Measurements from ENCODE around the gene ZNRF3.
"Not testable (repeated sequence)": the region's sequence is repeated elsewhere in the genome, so short reads cannot be mapped to it uniquely, and the experiment has no call there.

DNA sequence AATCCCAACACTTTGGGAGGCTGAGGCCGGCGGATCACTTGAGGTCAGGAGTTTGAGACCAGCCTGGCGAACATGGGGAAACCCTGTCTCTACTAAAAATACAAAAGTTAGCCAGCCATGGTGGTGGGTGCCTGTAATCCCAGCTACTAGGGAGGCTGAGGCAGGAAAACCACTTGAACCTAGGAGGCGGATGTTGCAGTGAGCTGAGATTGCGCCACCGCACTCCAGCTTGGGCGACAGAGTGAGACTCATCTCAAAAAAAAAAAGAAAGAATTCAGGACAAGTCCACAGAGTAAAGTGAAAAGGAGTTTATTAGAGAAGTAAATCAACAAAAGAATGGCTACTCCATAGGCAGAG is 200.2 kb downstream of the ZNRF3 start:
- TF ChIP-seq POLR2AphosphoS5 (IDR thresholded peaks at IDR 0.05; ENCODE audit: low read depth, low read length); RFX5 (IDR thresholded peaks at IDR 0.05; ENCODE audit: low read length); NFIC (IDR thresholded peaks at IDR 0.05; ENCODE audit: borderline replicate concordance); MXI1 (IDR thresholded peaks at IDR 0.05; ENCODE audit: low read depth, low read length): not testable (repeated sequence)
- TF ChIP-seq, protein P1, sequence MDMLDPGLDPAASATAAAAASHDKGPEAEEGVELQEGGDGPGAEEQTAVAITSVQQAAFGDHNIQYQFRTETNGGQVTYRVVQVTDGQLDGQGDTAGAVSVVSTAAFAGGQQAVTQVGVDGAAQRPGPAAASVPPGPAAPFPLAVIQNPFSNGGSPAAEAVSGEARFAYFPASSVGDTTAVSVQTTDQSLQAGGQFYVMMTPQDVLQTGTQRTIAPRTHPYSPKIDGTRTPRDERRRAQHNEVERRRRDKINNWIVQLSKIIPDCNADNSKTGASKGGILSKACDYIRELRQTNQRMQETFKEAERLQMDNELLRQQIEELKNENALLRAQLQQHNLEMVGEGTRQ (IDR thresholded peaks at IDR 0.05; ENCODE audit: borderline replicate concordance, low read depth, low read length), result not testable (repeated sequence)
- TF ChIP-seq, protein P2, sequence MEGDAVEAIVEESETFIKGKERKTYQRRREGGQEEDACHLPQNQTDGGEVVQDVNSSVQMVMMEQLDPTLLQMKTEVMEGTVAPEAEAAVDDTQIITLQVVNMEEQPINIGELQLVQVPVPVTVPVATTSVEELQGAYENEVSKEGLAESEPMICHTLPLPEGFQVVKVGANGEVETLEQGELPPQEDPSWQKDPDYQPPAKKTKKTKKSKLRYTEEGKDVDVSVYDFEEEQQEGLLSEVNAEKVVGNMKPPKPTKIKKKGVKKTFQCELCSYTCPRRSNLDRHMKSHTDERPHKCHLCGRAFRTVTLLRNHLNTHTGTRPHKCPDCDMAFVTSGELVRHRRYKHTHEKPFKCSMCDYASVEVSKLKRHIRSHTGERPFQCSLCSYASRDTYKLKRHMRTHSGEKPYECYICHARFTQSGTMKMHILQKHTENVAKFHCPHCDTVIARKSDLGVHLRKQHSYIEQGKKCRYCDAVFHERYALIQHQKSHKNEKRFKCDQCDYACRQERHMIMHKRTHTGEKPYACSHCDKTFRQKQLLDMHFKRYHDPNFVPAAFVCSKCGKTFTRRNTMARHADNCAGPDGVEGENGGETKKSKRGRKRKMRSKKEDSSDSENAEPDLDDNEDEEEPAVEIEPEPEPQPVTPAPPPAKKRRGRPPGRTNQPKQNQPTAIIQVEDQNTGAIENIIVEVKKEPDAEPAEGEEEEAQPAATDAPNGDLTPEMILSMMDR (IDR thresholded peaks at IDR 0.05), result not testable (repeated sequence)
- TF ChIP-seq, protein P3, sequence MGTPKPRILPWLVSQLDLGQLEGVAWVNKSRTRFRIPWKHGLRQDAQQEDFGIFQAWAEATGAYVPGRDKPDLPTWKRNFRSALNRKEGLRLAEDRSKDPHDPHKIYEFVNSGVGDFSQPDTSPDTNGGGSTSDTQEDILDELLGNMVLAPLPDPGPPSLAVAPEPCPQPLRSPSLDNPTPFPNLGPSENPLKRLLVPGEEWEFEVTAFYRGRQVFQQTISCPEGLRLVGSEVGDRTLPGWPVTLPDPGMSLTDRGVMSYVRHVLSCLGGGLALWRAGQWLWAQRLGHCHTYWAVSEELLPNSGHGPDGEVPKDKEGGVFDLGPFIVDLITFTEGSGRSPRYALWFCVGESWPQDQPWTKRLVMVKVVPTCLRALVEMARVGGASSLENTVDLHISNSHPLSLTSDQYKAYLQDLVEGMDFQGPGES (IDR thresholded peaks at IDR 0.05; ENCODE audit: low read depth, low read length), result not testable (repeated sequence)
- TF ChIP-seq, protein P4, sequence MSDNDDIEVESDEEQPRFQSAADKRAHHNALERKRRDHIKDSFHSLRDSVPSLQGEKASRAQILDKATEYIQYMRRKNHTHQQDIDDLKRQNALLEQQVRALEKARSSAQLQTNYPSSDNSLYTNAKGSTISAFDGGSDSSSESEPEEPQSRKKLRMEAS (IDR thresholded peaks at IDR 0.05; ENCODE audit: low read depth), result not testable (repeated sequence)
- TF ChIP-seq, protein P5, sequence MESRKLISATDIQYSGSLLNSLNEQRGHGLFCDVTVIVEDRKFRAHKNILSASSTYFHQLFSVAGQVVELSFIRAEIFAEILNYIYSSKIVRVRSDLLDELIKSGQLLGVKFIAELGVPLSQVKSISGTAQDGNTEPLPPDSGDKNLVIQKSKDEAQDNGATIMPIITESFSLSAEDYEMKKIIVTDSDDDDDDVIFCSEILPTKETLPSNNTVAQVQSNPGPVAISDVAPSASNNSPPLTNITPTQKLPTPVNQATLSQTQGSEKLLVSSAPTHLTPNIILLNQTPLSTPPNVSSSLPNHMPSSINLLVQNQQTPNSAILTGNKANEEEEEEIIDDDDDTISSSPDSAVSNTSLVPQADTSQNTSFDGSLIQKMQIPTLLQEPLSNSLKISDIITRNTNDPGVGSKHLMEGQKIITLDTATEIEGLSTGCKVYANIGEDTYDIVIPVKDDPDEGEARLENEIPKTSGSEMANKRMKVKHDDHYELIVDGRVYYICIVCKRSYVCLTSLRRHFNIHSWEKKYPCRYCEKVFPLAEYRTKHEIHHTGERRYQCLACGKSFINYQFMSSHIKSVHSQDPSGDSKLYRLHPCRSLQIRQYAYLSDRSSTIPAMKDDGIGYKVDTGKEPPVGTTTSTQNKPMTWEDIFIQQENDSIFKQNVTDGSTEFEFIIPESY (IDR thresholded peaks at IDR 0.05; ENCODE audit: borderline replicate concordance, low read depth), result not testable (repeated sequence)

Data from SK-N-SH (cell line).